ENCODE data around the gene CXorf38.
A peak's percentile ranks its signal among the peaks of the same experiment; 100 is the strongest.

Gene CXorf38

DNA sequence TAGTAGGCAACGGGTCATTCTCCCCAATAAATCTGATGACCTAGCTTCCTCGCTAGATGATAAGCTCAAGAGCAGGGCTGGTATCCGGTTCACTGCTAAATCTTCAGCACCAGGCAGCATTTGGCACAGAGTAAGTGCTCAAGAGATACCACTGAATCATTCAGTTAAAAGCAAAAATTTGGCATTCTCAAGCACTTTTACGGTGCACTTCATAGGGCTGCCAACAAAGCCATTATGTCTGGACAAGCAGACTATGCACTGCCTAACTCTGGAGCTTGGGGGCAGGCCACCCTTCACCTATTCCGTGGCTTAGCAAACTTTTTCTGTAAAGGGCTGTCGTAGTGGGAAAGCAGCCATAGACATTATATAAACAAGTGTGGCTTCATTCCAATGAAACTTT, 23.8 kb upstream of the CXorf38 start:
- no peak for TF ChIP-seq ZFX (IDR thresholded peaks at IDR 0.05)
- no peak for TF ChIP-seq CTCF (conservative IDR thresholded peaks at IDR 0.05)
- no peak overlapping the region for H3K27ac ChIP-seq

GRCh38 chrX:40663880-40664630, 16.7 kb upstream of the CXorf38 start:
- TF ChIP-seq CTCF (conservative IDR thresholded peaks at IDR 0.05) (peak; percentile 41), ZFX (IDR thresholded peaks at IDR 0.05) (no peak)
- no peak overlapping the region; the same call in 1 of the 2 replicates for H3K27ac ChIP-seq

- peak overlapping the region; percentile 42; the same call in 1 of the 2 replicates for H3K27ac ChIP-seq
- TF ChIP-seq CTCF (conservative IDR thresholded peaks at IDR 0.05) (no peak), ZFX (IDR thresholded peaks at IDR 0.05) (no peak)
These were observed 15.8 kb upstream of the CXorf38 start for GRCh38 chrX:40663078-40663740.

DNA sequence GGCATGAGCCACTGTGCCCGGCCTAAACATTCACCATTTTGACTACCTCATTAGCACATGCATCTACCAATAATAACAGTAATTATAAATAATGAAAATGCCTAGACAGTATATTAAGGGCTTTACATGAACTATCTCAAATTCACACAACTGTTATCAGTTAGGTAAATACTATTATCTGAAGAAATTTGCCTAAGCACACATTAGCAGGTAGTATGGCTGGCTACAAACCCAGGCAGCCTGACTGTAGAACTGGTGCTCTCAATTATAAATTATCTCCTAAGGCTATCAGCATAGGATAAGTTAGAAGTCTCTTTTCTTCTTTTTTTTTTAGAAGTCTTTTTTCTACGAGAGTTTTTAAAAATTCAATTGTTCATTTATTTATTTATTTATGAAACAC, 14.1 kb upstream of the CXorf38 start:
- TF ChIP-seq ZFX (IDR thresholded peaks at IDR 0.05) (no peak), CTCF (conservative IDR thresholded peaks at IDR 0.05) (no peak)
- H3K27ac ChIP-seq, result no peak overlapping the region

GRCh38 chrX:40660381-40660780, 13.0 kb upstream of the CXorf38 start:
- no peak for TF ChIP-seq ZFX (IDR thresholded peaks at IDR 0.05)
- no peak for TF ChIP-seq CTCF (conservative IDR thresholded peaks at IDR 0.05)
- H3K27ac ChIP-seq, result no peak overlapping the region

DNA sequence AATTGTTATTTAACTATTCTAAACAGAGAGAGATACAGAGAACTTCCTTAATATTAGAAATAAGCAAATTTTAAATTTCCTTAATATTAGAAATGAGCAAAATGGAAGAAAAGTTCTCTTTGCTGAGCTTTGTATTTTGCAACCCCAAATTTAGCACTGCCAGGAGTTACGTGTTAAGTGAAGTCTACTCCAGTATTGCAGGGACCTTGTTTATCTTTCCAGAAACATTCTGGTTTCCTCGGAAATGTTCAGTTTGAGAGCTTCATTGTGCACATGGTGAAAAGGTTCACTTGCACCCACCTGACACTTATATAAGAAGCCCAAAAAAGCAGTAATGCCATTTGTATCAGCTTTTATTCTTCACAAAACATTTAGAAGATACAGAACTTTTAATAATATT, 6.2 kb upstream of the CXorf38 start:
- TF ChIP-seq ZFX (IDR thresholded peaks at IDR 0.05) (no peak), CTCF (conservative IDR thresholded peaks at IDR 0.05) (no peak)
- no peak overlapping the region for H3K27ac ChIP-seq

GRCh38 chrX:40652664-40653063, 5.3 kb upstream of the CXorf38 start:
- no peak for TF ChIP-seq ZFX (IDR thresholded peaks at IDR 0.05)
- TF ChIP-seq CTCF (conservative IDR thresholded peaks at IDR 0.05), result no peak
- H3K27ac ChIP-seq, result no peak overlapping the region

All from C4-2B (cell line).